ENCODE data around the gene STAB1.
A peak's percentile ranks its signal among the peaks of the same experiment; 100 is the strongest.

Gene STAB1

GRCh38 chr3:52536369-52537164 lies 41.4 kb downstream of the STAB1 start, which contains the start of gene UQCC5:
Gene UQCC5, plus strand, starts transcription at chr3:52536605. Its CDS starts 151 bp downstream, at chr3:52536756.
- H3K4me1 ChIP-seq (ENCODE audit: control insufficient read depth, insufficient read depth, low read length) = peaks cover 30% of the 10 kb centered on the region
- peaks cover 30% of the 10 kb centered on the region for H3K36me3 ChIP-seq (ENCODE audit: control insufficient read depth, insufficient read depth, low read length)
- no peaks in the 10 kb centered on the region for H3K27me3 ChIP-seq (ENCODE audit: control insufficient read depth, insufficient read depth, low read length)
- H3K9me3 ChIP-seq (ENCODE audit: control insufficient read depth, insufficient read depth, low read length) = no peaks in the 10 kb centered on the region
- peak within 1 kb of the TSS; percentile 88 for H3K4me3 ChIP-seq (ENCODE audit: low read depth, low read length)
- peak within 1 kb of the TSS; percentile 85 for H3K9ac ChIP-seq (ENCODE audit: low read depth, low read length)
- peak within 1 kb of the TSS; percentile 92 for H3K27ac ChIP-seq (ENCODE audit: low read depth, low read length)

- Histone ChIP-seq H3K4me1 (ENCODE audit: control insufficient read depth, insufficient read depth, low read length) (peaks cover 25% of the 10 kb centered on the region), H3K27ac (ENCODE audit: low read depth, low read length) (peak overlapping the region; percentile 92), H3K9me3 (ENCODE audit: control insufficient read depth, insufficient read depth, low read length) (no peaks in the 10 kb centered on the region), H3K36me3 (ENCODE audit: control insufficient read depth, insufficient read depth, low read length) (peaks cover 27% of the 10 kb centered on the region), H3K4me3 (ENCODE audit: low read depth, low read length) (peak overlapping the region; percentile 88), H3K27me3 (ENCODE audit: control insufficient read depth, insufficient read depth, low read length) (no peaks in the 10 kb centered on the region), H3K9ac (ENCODE audit: low read depth, low read length) (peak overlapping the region; percentile 85)
These were observed 42.1 kb downstream of the STAB1 start for GRCh38 chr3:52537165-52537620.

GRCh38 chr3:52537726-52538421 lies 42.7 kb downstream of the STAB1 start:
- Histone ChIP-seq H3K27me3 (ENCODE audit: control insufficient read depth, insufficient read depth, low read length) (no peaks in the 10 kb centered on the region), H3K9me3 (ENCODE audit: control insufficient read depth, insufficient read depth, low read length) (no peaks in the 10 kb centered on the region), H3K27ac (ENCODE audit: low read depth, low read length) (no peak overlapping the region), H3K9ac (ENCODE audit: low read depth, low read length) (no peak overlapping the region), H3K36me3 (ENCODE audit: control insufficient read depth, insufficient read depth, low read length) (peaks cover 27% of the 10 kb centered on the region), H3K4me3 (ENCODE audit: low read depth, low read length) (peak overlapping the region; percentile 88), H3K4me1 (ENCODE audit: control insufficient read depth, insufficient read depth, low read length) (peaks cover 21% of the 10 kb centered on the region)

GRCh38 chr3:52539010-52539653 lies 44.0 kb downstream of the STAB1 start:
- H3K9ac ChIP-seq (ENCODE audit: low read depth, low read length) = no peak overlapping the region
- H3K27me3 ChIP-seq (ENCODE audit: control insufficient read depth, insufficient read depth, low read length) = no peaks in the 10 kb centered on the region
- no peak overlapping the region for H3K27ac ChIP-seq (ENCODE audit: low read depth, low read length)
- H3K9me3 ChIP-seq (ENCODE audit: control insufficient read depth, insufficient read depth, low read length) = no peaks in the 10 kb centered on the region
- H3K36me3 ChIP-seq (ENCODE audit: control insufficient read depth, insufficient read depth, low read length) = peaks cover 27% of the 10 kb centered on the region
- H3K4me3 ChIP-seq (ENCODE audit: low read depth, low read length) = no peak overlapping the region
- peaks cover 21% of the 10 kb centered on the region for H3K4me1 ChIP-seq (ENCODE audit: control insufficient read depth, insufficient read depth, low read length)

GRCh38 chr3:52541050-52541449 lies 45.9 kb downstream of the STAB1 start:
- no peak overlapping the region for H3K9ac ChIP-seq (ENCODE audit: low read depth, low read length)
- peaks cover 14% of the 10 kb centered on the region; the same call in 1 of the 2 replicates for H3K4me1 ChIP-seq (ENCODE audit: control insufficient read depth, insufficient read depth, low read length)
- peaks cover 32% of the 10 kb centered on the region for H3K36me3 ChIP-seq (ENCODE audit: control insufficient read depth, insufficient read depth, low read length)
- no peaks in the 10 kb centered on the region for H3K9me3 ChIP-seq (ENCODE audit: control insufficient read depth, insufficient read depth, low read length)
- no peaks in the 10 kb centered on the region for H3K27me3 ChIP-seq (ENCODE audit: control insufficient read depth, insufficient read depth, low read length)
- no peak overlapping the region for H3K4me3 ChIP-seq (ENCODE audit: low read depth, low read length)
- no peak overlapping the region for H3K27ac ChIP-seq (ENCODE audit: low read depth, low read length)

- H3K27me3 ChIP-seq (ENCODE audit: control insufficient read depth, insufficient read depth, low read length) = no peaks in the 10 kb centered on the region
- no peaks in the 10 kb centered on the region for H3K4me1 ChIP-seq (ENCODE audit: control insufficient read depth, insufficient read depth, low read length)
These were observed 49.8 kb downstream of the STAB1 start for GRCh38 chr3:52544937-52545336.

GRCh38 chr3:52546111-52546901 lies 51.2 kb downstream of the STAB1 start:
- H3K4me3 ChIP-seq (ENCODE audit: low read depth, low read length) = no peak overlapping the region
- H3K27me3 ChIP-seq (ENCODE audit: control insufficient read depth, insufficient read depth, low read length) = no peaks in the 10 kb centered on the region
- no peak overlapping the region for H3K9ac ChIP-seq (ENCODE audit: low read depth, low read length)
- H3K36me3 ChIP-seq (ENCODE audit: control insufficient read depth, insufficient read depth, low read length) = peaks cover 55% of the 10 kb centered on the region
- no peak overlapping the region for H3K27ac ChIP-seq (ENCODE audit: low read depth, low read length)
- no peaks in the 10 kb centered on the region for H3K4me1 ChIP-seq (ENCODE audit: control insufficient read depth, insufficient read depth, low read length)
- no peaks in the 10 kb centered on the region for H3K9me3 ChIP-seq (ENCODE audit: control insufficient read depth, insufficient read depth, low read length)

More at GRCh38 chr3:52544937-52545336, 49.8 kb downstream of the STAB1 start:
- no peak overlapping the region for H3K27ac ChIP-seq (ENCODE audit: low read depth, low read length)
- H3K9ac ChIP-seq (ENCODE audit: low read depth, low read length) = no peak overlapping the region
- H3K36me3 ChIP-seq (ENCODE audit: control insufficient read depth, insufficient read depth, low read length) = peaks cover 55% of the 10 kb centered on the region
- H3K9me3 ChIP-seq (ENCODE audit: control insufficient read depth, insufficient read depth, low read length) = no peaks in the 10 kb centered on the region
- no peak overlapping the region for H3K4me3 ChIP-seq (ENCODE audit: low read depth, low read length)

- Histone ChIP-seq H3K27ac (ENCODE audit: low read depth, low read length) (no peak overlapping the region), H3K36me3 (ENCODE audit: control insufficient read depth, insufficient read depth, low read length) (peaks cover 59% of the 10 kb centered on the region), H3K9me3 (ENCODE audit: control insufficient read depth, insufficient read depth, low read length) (no peaks in the 10 kb centered on the region), H3K4me3 (ENCODE audit: low read depth, low read length) (no peak overlapping the region), H3K4me1 (ENCODE audit: control insufficient read depth, insufficient read depth, low read length) (no peaks in the 10 kb centered on the region), H3K27me3 (ENCODE audit: control insufficient read depth, insufficient read depth, low read length) (no peaks in the 10 kb centered on the region), H3K9ac (ENCODE audit: low read depth, low read length) (no peak overlapping the region)
These were observed 52.0 kb downstream of the STAB1 start for GRCh38 chr3:52547143-52547542.

- no peaks in the 10 kb centered on the region for H3K9me3 ChIP-seq (ENCODE audit: control insufficient read depth, insufficient read depth, low read length)
- no peaks in the 10 kb centered on the region for H3K4me1 ChIP-seq (ENCODE audit: control insufficient read depth, insufficient read depth, low read length)
- H3K4me3 ChIP-seq (ENCODE audit: low read depth, low read length) = no peak overlapping the region
- H3K27ac ChIP-seq (ENCODE audit: low read depth, low read length) = no peak overlapping the region
- no peak overlapping the region for H3K9ac ChIP-seq (ENCODE audit: low read depth, low read length)
- no peaks in the 10 kb centered on the region for H3K27me3 ChIP-seq (ENCODE audit: control insufficient read depth, insufficient read depth, low read length)
- peaks cover 78% of the 10 kb centered on the region for H3K36me3 ChIP-seq (ENCODE audit: control insufficient read depth, insufficient read depth, low read length)
These were observed 56.0 kb downstream of the STAB1 start for GRCh38 chr3:52551118-52551517.

GRCh38 chr3:52552089-52552488 lies 57.0 kb downstream of the STAB1 start:
- no peaks in the 10 kb centered on the region for H3K27me3 ChIP-seq (ENCODE audit: control insufficient read depth, insufficient read depth, low read length)
- no peak overlapping the region for H3K27ac ChIP-seq (ENCODE audit: low read depth, low read length)
- H3K9ac ChIP-seq (ENCODE audit: low read depth, low read length) = no peak overlapping the region
- H3K4me1 ChIP-seq (ENCODE audit: control insufficient read depth, insufficient read depth, low read length) = peaks cover 8% of the 10 kb centered on the region; the same call in 1 of the 2 replicates
- H3K36me3 ChIP-seq (ENCODE audit: control insufficient read depth, insufficient read depth, low read length) = peaks cover 72% of the 10 kb centered on the region
- H3K9me3 ChIP-seq (ENCODE audit: control insufficient read depth, insufficient read depth, low read length) = no peaks in the 10 kb centered on the region
- no peak overlapping the region for H3K4me3 ChIP-seq (ENCODE audit: low read depth, low read length)
